Measurements from ENCODE around the gene C17orf113. TPM values are rescaled to one million over a fixed set of nuclear protein-coding genes. Genes with fewer than 3 reads are reported as not detected.

C17orf113 gene
- total and polyA plus RNA-seq, 2 of the 13 experiments (the other 11 are each of a cell fraction or from before 2014, with no cell fraction given): 0.87 to 1.1 TPM

DNA sequence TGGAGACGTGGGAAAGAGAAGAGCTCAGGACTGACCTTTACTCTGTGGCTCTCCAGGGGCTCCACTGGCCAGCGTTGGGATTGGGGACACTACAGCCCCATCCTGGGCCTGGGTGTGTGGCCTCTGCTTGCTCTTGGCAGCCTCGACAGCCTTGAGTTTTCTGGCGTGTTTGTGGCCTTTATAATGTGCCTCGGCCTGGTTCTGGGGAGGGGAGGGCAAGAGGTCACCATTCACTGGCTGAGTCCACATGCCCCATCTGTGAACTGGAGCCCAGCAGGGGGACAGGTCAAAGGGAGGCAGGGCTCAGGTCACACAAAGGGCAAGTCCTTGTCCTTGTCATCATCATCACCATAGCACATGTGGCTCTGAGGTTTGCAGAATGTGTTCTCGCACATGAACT is 18.8 kb downstream of the C17orf113 start (continued):
- TF ChIP-seq MZF1 (CRISPR knock-in tag; IDR thresholded peaks at IDR 0.05; ENCODE audit: borderline replicate concordance): no peak
- TF ChIP-seq, protein P1, sequence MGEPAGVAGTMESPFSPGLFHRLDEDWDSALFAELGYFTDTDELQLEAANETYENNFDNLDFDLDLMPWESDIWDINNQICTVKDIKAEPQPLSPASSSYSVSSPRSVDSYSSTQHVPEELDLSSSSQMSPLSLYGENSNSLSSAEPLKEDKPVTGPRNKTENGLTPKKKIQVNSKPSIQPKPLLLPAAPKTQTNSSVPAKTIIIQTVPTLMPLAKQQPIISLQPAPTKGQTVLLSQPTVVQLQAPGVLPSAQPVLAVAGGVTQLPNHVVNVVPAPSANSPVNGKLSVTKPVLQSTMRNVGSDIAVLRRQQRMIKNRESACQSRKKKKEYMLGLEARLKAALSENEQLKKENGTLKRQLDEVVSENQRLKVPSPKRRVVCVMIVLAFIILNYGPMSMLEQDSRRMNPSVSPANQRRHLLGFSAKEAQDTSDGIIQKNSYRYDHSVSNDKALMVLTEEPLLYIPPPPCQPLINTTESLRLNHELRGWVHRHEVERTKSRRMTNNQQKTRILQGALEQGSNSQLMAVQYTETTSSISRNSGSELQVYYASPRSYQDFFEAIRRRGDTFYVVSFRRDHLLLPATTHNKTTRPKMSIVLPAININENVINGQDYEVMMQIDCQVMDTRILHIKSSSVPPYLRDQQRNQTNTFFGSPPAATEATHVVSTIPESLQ (CRISPR knock-in tag; conservative IDR thresholded peaks at IDR 0.05): no peak
- no peak for TF ChIP-seq ZNF703 (CRISPR knock-in tag; IDR thresholded peaks at IDR 0.05; ENCODE audit: borderline replicate concordance)
- no peak for TF ChIP-seq HNRNPK (IDR thresholded peaks at IDR 0.05; ENCODE audit: low read depth, low read length, poor library complexity, severe bottlenecking)
- TF ChIP-seq ELF1 (CRISPR knock-in tag; IDR thresholded peaks at IDR 0.05): no peak
- TF ChIP-seq ZNF530 (CRISPR knock-in tag; IDR thresholded peaks at IDR 0.05; ENCODE audit: low read depth): no peak
- TF ChIP-seq HMG20A (CRISPR knock-in tag; IDR thresholded peaks at IDR 0.05; ENCODE audit: borderline replicate concordance): no peak
- TF ChIP-seq, protein P2, sequence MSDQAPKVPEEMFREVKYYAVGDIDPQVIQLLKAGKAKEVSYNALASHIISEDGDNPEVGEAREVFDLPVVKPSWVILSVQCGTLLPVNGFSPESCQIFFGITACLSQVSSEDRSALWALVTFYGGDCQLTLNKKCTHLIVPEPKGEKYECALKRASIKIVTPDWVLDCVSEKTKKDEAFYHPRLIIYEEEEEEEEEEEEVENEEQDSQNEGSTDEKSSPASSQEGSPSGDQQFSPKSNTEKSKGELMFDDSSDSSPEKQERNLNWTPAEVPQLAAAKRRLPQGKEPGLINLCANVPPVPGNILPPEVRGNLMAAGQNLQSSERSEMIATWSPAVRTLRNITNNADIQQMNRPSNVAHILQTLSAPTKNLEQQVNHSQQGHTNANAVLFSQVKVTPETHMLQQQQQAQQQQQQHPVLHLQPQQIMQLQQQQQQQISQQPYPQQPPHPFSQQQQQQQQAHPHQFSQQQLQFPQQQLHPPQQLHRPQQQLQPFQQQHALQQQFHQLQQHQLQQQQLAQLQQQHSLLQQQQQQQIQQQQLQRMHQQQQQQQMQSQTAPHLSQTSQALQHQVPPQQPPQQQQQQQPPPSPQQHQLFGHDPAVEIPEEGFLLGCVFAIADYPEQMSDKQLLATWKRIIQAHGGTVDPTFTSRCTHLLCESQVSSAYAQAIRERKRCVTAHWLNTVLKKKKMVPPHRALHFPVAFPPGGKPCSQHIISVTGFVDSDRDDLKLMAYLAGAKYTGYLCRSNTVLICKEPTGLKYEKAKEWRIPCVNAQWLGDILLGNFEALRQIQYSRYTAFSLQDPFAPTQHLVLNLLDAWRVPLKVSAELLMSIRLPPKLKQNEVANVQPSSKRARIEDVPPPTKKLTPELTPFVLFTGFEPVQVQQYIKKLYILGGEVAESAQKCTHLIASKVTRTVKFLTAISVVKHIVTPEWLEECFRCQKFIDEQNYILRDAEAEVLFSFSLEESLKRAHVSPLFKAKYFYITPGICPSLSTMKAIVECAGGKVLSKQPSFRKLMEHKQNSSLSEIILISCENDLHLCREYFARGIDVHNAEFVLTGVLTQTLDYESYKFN (CRISPR knock-in tag; conservative IDR thresholded peaks at IDR 0.05): peak; percentile 51; the same call in 1 of the 2 replicates
- no peak for TF ChIP-seq NFKBIZ (CRISPR knock-in tag; IDR thresholded peaks at IDR 0.05)
- no peak for TF ChIP-seq ZNF776 (CRISPR knock-in tag; IDR thresholded peaks at IDR 0.05)
- TF ChIP-seq YY1 (IDR thresholded peaks at IDR 0.05; ENCODE audit: insufficient read depth, insufficient replicate concordance, low read depth, low read length): no peak
- no peak for TF ChIP-seq ZNF501 (CRISPR knock-in tag; IDR thresholded peaks at IDR 0.05)
- TF ChIP-seq RBFOX2 (IDR thresholded peaks at IDR 0.05; ENCODE audit: low read depth, low read length): no peak
- TF ChIP-seq ETV5 (CRISPR knock-in tag; IDR thresholded peaks at IDR 0.05; ENCODE audit: borderline replicate concordance): no peak
- TF ChIP-seq SATB2 (CRISPR knock-in tag; IDR thresholded peaks at IDR 0.05): no peak
- TF ChIP-seq, protein P3, sequence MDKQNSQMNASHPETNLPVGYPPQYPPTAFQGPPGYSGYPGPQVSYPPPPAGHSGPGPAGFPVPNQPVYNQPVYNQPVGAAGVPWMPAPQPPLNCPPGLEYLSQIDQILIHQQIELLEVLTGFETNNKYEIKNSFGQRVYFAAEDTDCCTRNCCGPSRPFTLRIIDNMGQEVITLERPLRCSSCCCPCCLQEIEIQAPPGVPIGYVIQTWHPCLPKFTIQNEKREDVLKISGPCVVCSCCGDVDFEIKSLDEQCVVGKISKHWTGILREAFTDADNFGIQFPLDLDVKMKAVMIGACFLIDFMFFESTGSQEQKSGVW (CRISPR knock-in tag; IDR thresholded peaks at IDR 0.05; ENCODE audit: borderline replicate concordance): no peak
- no peak for TF ChIP-seq MIER3 (CRISPR knock-in tag; IDR thresholded peaks at IDR 0.05; ENCODE audit: borderline replicate concordance)
- TF ChIP-seq, protein P4, sequence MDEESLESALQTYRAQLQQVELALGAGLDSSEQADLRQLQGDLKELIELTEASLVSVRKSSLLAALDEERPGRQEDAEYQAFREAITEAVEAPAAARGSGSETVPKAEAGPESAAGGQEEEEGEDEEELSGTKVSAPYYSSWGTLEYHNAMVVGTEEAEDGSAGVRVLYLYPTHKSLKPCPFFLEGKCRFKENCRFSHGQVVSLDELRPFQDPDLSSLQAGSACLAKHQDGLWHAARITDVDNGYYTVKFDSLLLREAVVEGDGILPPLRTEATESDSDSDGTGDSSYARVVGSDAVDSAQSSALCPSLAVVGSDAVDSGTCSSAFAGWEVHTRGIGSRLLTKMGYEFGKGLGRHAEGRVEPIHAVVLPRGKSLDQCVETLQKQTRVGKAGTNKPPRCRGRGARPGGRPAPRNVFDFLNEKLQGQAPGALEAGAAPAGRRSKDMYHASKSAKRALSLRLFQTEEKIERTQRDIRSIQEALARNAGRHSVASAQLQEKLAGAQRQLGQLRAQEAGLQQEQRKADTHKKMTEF (CRISPR knock-in tag; IDR thresholded peaks at IDR 0.05): no peak
- no peak for TF ChIP-seq ZNF619 (CRISPR knock-in tag; IDR thresholded peaks at IDR 0.05)
- no peak for TF ChIP-seq TCF12 (IDR thresholded peaks at IDR 0.05)
- TF ChIP-seq TCF12 (CRISPR knock-in tag; IDR thresholded peaks at IDR 0.05): no peak
- TF ChIP-seq ZSCAN21 (CRISPR knock-in tag; IDR thresholded peaks at IDR 0.05; ENCODE audit: borderline replicate concordance): no peak

Data from HepG2 (cell line).